ENCODE results near the gene ATP6V1G1. TPM values are rescaled to one million over a fixed set of nuclear protein-coding genes. Genes with fewer than 3 reads are reported as not detected.

The ATP6V1G1 gene
- polyA plus RNA-seq, 2 of the 4 experiments (the other 2 are of a cell fraction) = 115 to 168 TPM

DNA sequence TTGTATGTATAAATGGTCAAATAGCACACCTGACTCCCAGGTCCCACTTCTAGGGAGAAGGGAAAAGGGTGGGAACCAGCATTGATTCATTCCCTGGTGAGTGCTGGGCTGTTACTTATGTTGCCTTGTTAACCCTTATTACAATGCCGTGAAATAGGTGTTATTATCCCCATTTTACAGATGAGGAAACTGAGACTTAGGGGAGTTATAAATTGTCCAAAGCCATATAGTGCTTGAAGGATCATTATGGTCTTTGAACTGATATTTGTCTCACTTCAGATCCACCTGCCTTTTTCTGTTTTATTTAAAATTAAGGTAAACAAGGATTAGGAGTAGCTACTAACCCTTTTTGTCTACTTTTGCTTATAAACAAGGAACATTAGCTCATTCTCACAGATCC is 40.0 kb downstream of the ATP6V1G1 start:
- ATAC-seq (no peak), DNase-seq (ENCODE audit: low read depth in 1 of 2, low spot score in 1 of 2) (no peak), FAIRE-seq (no peak)
- no peak overlapping the region for H3K27ac ChIP-seq
- TF ChIP-seq FOSB (CRISPR knock-in tag; IDR thresholded peaks at IDR 0.05) (no peak), FOXS1 (CRISPR knock-in tag; IDR thresholded peaks at IDR 0.05) (no peak), ZSCAN20 (CRISPR knock-in tag; IDR thresholded peaks at IDR 0.05) (no peak), MAZ (IDR thresholded peaks at IDR 0.05; ENCODE audit: borderline replicate concordance, low read depth, low read length) (no peak), NR3C1 (IDR thresholded peaks at IDR 0.05) (no peak), SMC3 (IDR thresholded peaks at IDR 0.05) (no peak), RARB (CRISPR knock-in tag; IDR thresholded peaks at IDR 0.05) (no peak)
- TF ChIP-seq, protein P1, sequence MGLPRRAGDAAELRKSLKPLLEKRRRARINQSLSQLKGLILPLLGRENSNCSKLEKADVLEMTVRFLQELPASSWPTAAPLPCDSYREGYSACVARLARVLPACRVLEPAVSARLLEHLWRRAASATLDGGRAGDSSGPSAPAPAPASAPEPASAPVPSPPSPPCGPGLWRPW (IDR thresholded peaks at IDR 0.05) = no peak
- TF ChIP-seq, protein P2, sequence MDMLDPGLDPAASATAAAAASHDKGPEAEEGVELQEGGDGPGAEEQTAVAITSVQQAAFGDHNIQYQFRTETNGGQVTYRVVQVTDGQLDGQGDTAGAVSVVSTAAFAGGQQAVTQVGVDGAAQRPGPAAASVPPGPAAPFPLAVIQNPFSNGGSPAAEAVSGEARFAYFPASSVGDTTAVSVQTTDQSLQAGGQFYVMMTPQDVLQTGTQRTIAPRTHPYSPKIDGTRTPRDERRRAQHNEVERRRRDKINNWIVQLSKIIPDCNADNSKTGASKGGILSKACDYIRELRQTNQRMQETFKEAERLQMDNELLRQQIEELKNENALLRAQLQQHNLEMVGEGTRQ (IDR thresholded peaks at IDR 0.05) = no peak
- TF ChIP-seq, protein P3, sequence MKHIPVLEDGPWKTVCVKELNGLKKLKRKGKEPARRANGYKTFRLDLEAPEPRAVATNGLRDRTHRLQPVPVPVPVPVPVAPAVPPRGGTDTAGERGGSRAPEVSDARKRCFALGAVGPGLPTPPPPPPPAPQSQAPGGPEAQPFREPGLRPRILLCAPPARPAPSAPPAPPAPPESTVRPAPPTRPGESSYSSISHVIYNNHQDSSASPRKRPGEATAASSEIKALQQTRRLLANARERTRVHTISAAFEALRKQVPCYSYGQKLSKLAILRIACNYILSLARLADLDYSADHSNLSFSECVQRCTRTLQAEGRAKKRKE (CRISPR knock-in tag; IDR thresholded peaks at IDR 0.05; ENCODE audit: low read depth) = no peak
- no peaks in the 10 kb centered on the region for H3K9me3 ChIP-seq
- no peak overlapping the region for H3K4me3 ChIP-seq
- WGBS (ENCODE audit: missing lambda C conversion rate) = 70% methylated on average over 1 of the region's 1 CpG
- ChIA-PET POLR2A (no interaction called here), CTCF (interaction anchor here (2.2 to 4.5 kb wide), 2 partner anchors 26 to 193 kb away, joined by 10 to 16 read pairs; no protein-coding TSS in a partner anchor)
- H3K4me1 ChIP-seq = peaks cover under 1% of the 10 kb centered on the region; the same call in 1 of the 3 replicates
- H3K4me2 ChIP-seq = no peak overlapping the region

DNA sequence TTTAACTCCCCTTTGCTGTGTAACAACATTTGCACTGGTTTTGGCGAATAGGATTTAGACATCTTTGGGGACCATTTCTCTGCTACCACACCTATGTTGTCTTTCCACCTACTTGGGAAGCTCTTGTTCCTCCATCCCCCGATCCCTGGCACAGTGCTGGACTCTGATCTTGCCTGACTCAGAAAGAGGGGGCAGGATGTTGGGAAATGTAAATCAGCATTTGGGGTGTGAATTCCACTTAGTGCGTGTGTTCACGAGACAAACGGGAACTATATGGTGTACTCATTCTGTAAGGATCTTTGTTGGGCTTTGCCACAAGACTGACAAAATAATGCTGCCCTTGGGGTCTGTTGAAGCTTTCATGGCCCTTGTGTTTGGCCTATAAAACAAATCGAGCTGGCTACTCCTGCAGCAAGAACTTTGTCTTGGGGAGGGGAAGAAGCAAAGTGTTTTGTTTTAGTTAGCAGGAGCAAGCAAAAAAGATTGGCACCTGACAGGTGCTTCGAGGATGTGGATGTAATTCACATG is 42.1 kb downstream of the ATP6V1G1 start:
- no peak for TF ChIP-seq KDM1A (IDR thresholded peaks at IDR 0.05; ENCODE audit: low read depth)
- no peak for TF ChIP-seq SREBF2 (IDR thresholded peaks at IDR 0.05)
- TF ChIP-seq, protein P3 (CRISPR knock-in tag; IDR thresholded peaks at IDR 0.05; ENCODE audit: low read depth) = no peak
- no peak for TF ChIP-seq EHMT2 (IDR thresholded peaks at IDR 0.05; ENCODE audit: low read depth)
- no peak for TF ChIP-seq EP300 (IDR thresholded peaks at IDR 0.05)
- TF ChIP-seq TP53 (CRISPR knock-in tag; IDR thresholded peaks at IDR 0.05) = no peak
- TF ChIP-seq MAFK (IDR thresholded peaks at IDR 0.05; ENCODE audit: partially characterized antibody) = no peak
- TF ChIP-seq JUN (IDR thresholded peaks at IDR 0.05) = no peak
- TF ChIP-seq, protein P4, sequence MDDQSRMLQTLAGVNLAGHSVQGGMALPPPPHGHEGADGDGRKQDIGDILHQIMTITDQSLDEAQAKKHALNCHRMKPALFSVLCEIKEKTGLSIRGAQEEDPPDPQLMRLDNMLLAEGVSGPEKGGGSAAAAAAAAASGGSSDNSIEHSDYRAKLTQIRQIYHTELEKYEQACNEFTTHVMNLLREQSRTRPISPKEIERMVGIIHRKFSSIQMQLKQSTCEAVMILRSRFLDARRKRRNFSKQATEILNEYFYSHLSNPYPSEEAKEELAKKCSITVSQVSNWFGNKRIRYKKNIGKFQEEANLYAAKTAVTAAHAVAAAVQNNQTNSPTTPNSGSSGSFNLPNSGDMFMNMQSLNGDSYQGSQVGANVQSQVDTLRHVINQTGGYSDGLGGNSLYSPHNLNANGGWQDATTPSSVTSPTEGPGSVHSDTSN (IDR thresholded peaks at IDR 0.05) = no peak
- TF ChIP-seq, protein P5, sequence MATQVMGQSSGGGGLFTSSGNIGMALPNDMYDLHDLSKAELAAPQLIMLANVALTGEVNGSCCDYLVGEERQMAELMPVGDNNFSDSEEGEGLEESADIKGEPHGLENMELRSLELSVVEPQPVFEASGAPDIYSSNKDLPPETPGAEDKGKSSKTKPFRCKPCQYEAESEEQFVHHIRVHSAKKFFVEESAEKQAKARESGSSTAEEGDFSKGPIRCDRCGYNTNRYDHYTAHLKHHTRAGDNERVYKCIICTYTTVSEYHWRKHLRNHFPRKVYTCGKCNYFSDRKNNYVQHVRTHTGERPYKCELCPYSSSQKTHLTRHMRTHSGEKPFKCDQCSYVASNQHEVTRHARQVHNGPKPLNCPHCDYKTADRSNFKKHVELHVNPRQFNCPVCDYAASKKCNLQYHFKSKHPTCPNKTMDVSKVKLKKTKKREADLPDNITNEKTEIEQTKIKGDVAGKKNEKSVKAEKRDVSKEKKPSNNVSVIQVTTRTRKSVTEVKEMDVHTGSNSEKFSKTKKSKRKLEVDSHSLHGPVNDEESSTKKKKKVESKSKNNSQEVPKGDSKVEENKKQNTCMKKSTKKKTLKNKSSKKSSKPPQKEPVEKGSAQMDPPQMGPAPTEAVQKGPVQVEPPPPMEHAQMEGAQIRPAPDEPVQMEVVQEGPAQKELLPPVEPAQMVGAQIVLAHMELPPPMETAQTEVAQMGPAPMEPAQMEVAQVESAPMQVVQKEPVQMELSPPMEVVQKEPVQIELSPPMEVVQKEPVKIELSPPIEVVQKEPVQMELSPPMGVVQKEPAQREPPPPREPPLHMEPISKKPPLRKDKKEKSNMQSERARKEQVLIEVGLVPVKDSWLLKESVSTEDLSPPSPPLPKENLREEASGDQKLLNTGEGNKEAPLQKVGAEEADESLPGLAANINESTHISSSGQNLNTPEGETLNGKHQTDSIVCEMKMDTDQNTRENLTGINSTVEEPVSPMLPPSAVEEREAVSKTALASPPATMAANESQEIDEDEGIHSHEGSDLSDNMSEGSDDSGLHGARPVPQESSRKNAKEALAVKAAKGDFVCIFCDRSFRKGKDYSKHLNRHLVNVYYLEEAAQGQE (IDR thresholded peaks at IDR 0.05) = no peak
- no peak for TF ChIP-seq RAD21 (conservative IDR thresholded peaks at IDR 0.05 in 1 of 2, IDR thresholded peaks at IDR 0.05 in 1 of 2)
- no peak for TF ChIP-seq CHD4 (IDR thresholded peaks at IDR 0.05; ENCODE audit: borderline replicate concordance)
- no peak for TF ChIP-seq HOXB5 (CRISPR knock-in tag; IDR thresholded peaks at IDR 0.05)
- POLR2A ChIA-PET = interaction anchor here (1.2 kb wide), 1 partner anchor 42 kb away, joined by 4 read pairs; the partner anchor contains the start of gene ATP6V1G1
- Histone ChIP-seq H3K4me3 (no peak overlapping the region), H3K4me1 (no peaks in the 10 kb centered on the region), H3K4me2 (no peak overlapping the region), H3K27ac (no peak overlapping the region), H3K9me3 (no peaks in the 10 kb centered on the region)
- DNase-seq (ENCODE audit: low read depth in 1 of 2, low spot score in 1 of 2) (no peak), FAIRE-seq (no peak), ATAC-seq (no peak)
- CTCF ChIA-PET = interaction anchor here (0.8 to 4.5 kb wide), 7 partner anchors 12 to 224 kb away, joined by 3 to 16 read pairs (median 4); no protein-coding TSS in a partner anchor
- WGBS (ENCODE audit: missing lambda C conversion rate) = 78% methylated on average over 7 of the region's 7 CpGs

All from A549 (cell line).